NB4 (cell line): ENCODE results near the gene ALG8.

Experiments
- POLR2A ChIP-seq: IDR thresholded peaks from 2 replicates; pipeline ENCODE4 v1.6.1; 2011; ENCODE audit warnings: mild to moderate bottlenecking; ENCODE audit not compliant: insufficient read length; ENCODE audit errors: extremely low read depth
- TF ChIP-seq, protein P1 (sequence below): IDR thresholded peaks from one replicate; pipeline ENCODE4 v1.5.1; 2012; ENCODE audit warnings: low read depth, low read length

DNA sequence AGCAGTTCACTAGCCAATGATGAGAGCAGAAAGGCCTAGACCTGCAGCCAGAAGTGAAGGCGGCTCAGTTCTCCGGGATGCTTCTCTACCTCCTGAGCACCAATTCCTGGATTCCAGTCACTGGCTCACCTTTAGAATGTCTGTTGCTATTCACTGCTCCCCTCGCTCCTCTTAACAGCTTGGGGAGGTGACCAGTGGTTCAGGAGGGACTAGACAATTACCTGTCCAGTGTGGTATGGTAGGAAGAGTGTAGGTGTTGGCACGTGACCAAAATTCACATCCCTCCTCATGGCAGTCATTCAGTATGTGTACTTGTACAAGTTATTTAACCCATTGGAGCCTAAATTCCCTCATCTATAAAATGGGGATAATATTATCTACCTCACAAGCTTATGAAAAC, 71.7 kb downstream of the ALG8 start:
- TF ChIP-seq, protein P1, sequence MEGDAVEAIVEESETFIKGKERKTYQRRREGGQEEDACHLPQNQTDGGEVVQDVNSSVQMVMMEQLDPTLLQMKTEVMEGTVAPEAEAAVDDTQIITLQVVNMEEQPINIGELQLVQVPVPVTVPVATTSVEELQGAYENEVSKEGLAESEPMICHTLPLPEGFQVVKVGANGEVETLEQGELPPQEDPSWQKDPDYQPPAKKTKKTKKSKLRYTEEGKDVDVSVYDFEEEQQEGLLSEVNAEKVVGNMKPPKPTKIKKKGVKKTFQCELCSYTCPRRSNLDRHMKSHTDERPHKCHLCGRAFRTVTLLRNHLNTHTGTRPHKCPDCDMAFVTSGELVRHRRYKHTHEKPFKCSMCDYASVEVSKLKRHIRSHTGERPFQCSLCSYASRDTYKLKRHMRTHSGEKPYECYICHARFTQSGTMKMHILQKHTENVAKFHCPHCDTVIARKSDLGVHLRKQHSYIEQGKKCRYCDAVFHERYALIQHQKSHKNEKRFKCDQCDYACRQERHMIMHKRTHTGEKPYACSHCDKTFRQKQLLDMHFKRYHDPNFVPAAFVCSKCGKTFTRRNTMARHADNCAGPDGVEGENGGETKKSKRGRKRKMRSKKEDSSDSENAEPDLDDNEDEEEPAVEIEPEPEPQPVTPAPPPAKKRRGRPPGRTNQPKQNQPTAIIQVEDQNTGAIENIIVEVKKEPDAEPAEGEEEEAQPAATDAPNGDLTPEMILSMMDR = no peak
- no peak for TF ChIP-seq POLR2A
